ENCODE data around the gene GAS7.

GAS7 gene

GRCh38 chr17:10072086-10072485 lies 126.3 kb downstream of the GAS7 start:
- Histone ChIP-seq H3K27ac (ENCODE audit: low read depth, low read length) (no peak overlapping the region), H3K4me1 (ENCODE audit: control insufficient read depth, insufficient read depth, low read length) (peaks cover 6% of the 10 kb centered on the region; the same call in 1 of the 2 replicates), H3K4me3 (ENCODE audit: low read depth, low read length) (no peak overlapping the region), H3K9me3 (ENCODE audit: control insufficient read depth, insufficient read depth, low read depth, low read length) (no peaks in the 10 kb centered on the region), H3K36me3 (ENCODE audit: control insufficient read depth, insufficient read depth, low read length) (no peaks in the 10 kb centered on the region), H3K27me3 (ENCODE audit: control insufficient read depth, insufficient read depth, low read length) (no peaks in the 10 kb centered on the region), H3K9ac (ENCODE audit: low read length) (no peak overlapping the region)

- no peaks in the 10 kb centered on the region for H3K36me3 ChIP-seq (ENCODE audit: control insufficient read depth, insufficient read depth, low read length)
- H3K4me1 ChIP-seq (ENCODE audit: control insufficient read depth, insufficient read depth, low read length): peaks cover 6% of the 10 kb centered on the region; the same call in 1 of the 2 replicates
- H3K27me3 ChIP-seq (ENCODE audit: control insufficient read depth, insufficient read depth, low read length): no peaks in the 10 kb centered on the region
- no peaks in the 10 kb centered on the region for H3K9me3 ChIP-seq (ENCODE audit: control insufficient read depth, insufficient read depth, low read depth, low read length)
- H3K27ac ChIP-seq (ENCODE audit: low read depth, low read length): no peak overlapping the region
- H3K4me3 ChIP-seq (ENCODE audit: low read depth, low read length): no peak overlapping the region
- H3K9ac ChIP-seq (ENCODE audit: low read length): no peak overlapping the region
Observed at GRCh38 chr17:10071141-10071540, 127.3 kb downstream of the GAS7 start.

DNA sequence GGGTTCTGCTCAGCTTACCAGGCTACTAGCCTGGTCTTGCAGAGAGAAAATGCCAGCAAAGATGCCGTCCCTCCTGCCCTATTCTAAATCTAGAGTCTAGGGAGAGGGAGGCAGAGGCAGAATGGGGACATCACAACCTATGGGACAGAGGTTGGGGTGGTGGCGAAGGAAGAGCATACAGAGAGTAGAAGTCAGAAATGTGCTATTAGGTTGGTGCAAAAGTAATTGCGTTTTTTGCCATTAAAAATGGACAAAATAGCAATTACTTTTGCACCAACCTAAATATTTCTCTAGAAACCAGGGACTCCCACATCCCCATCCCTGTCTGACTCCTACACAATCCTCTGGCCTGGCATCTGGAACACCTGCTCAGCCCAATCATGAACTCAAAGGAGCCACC lies 127.7 kb downstream of the GAS7 start:
- peaks cover under 1% of the 10 kb centered on the region; the same call in 1 of the 2 replicates for H3K9me3 ChIP-seq (ENCODE audit: control insufficient read depth, insufficient read depth, low read depth, low read length)
- no peak overlapping the region for H3K27ac ChIP-seq (ENCODE audit: low read depth, low read length)
- peaks cover 6% of the 10 kb centered on the region; the same call in 1 of the 2 replicates for H3K4me1 ChIP-seq (ENCODE audit: control insufficient read depth, insufficient read depth, low read length)
- no peaks in the 10 kb centered on the region for H3K36me3 ChIP-seq (ENCODE audit: control insufficient read depth, insufficient read depth, low read length)
- no peak overlapping the region for H3K9ac ChIP-seq (ENCODE audit: low read length)
- H3K4me3 ChIP-seq (ENCODE audit: low read depth, low read length): no peak overlapping the region
- H3K27me3 ChIP-seq (ENCODE audit: control insufficient read depth, insufficient read depth, low read length): no peaks in the 10 kb centered on the region

GRCh38 chr17:10069301-10069700 lies 129.1 kb downstream of the GAS7 start:
- Histone ChIP-seq H3K9ac (ENCODE audit: low read length) (no peak overlapping the region), H3K4me1 (ENCODE audit: control insufficient read depth, insufficient read depth, low read length) (peaks cover 6% of the 10 kb centered on the region; the same call in 1 of the 2 replicates), H3K4me3 (ENCODE audit: low read depth, low read length) (no peak overlapping the region), H3K27me3 (ENCODE audit: control insufficient read depth, insufficient read depth, low read length) (no peaks in the 10 kb centered on the region), H3K27ac (ENCODE audit: low read depth, low read length) (no peak overlapping the region), H3K36me3 (ENCODE audit: control insufficient read depth, insufficient read depth, low read length) (no peaks in the 10 kb centered on the region), H3K9me3 (ENCODE audit: control insufficient read depth, insufficient read depth, low read depth, low read length) (peaks cover 9% of the 10 kb centered on the region)

DNA sequence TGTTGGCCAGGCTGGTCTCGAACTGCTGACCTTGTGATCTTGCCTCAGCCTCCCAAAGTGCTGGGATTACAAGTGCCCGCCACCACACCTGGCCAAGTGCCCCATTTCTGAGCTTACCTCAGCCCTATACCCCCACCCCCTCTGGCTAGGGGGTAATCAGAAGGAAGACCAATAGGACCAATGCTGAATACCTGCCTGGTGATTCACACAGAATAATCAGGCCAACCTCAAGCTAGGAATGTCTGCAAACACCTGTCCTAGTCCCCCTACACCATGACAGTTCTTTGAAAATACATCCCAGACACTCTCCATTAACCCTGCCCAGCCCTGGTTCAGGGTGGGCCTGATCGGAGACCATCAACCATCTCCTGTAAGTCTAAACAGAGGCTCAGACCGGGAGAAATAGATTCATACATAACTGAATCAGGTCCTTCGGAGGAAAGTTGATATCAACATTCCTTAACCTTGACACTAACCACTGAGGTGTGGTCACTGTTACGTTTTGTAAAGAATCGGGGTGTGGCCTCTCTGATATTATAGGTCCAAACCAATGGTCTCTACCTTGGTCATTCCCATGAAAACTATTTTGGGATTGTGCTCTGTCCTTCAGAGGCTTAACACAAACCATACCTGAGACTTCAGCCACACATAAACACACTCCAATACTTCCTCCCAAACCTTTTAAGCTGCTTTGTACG lies 130.8 kb downstream of the GAS7 start:
- H3K27ac ChIP-seq (ENCODE audit: low read depth, low read length): no peak overlapping the region
- H3K36me3 ChIP-seq (ENCODE audit: control insufficient read depth, insufficient read depth, low read length): no peaks in the 10 kb centered on the region
- H3K4me3 ChIP-seq (ENCODE audit: low read depth, low read length): no peak overlapping the region

DNA sequence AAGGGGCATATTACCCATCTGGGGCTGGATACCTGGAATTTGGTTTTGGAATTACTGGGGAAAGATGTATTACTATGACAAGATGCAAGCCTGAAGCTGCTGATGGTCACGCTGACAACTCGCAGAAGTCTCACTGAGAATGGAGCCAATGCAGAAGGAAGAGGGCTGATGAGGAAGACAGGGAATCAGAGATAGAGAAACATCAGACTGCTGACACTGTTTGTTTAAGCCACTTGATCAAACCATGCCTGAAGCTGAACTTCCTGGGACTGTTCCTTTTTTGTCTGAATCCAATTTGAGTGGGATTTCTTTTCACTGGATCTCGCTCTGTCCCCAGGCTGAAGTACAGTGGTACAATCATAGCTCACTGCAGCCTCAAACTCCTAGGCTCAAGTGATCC lies 133.9 kb downstream of the GAS7 start:
- Histone ChIP-seq H3K27ac (ENCODE audit: low read depth, low read length) (no peak overlapping the region), H3K4me3 (ENCODE audit: low read depth, low read length) (no peak overlapping the region), H3K36me3 (ENCODE audit: control insufficient read depth, insufficient read depth, low read length) (no peaks in the 10 kb centered on the region), H3K27me3 (ENCODE audit: control insufficient read depth, insufficient read depth, low read length) (no peaks in the 10 kb centered on the region), H3K4me1 (ENCODE audit: control insufficient read depth, insufficient read depth, low read length) (peaks cover 15% of the 10 kb centered on the region), H3K9me3 (ENCODE audit: control insufficient read depth, insufficient read depth, low read depth, low read length) (peaks cover 9% of the 10 kb centered on the region), H3K9ac (ENCODE audit: low read length) (no peak overlapping the region)

More for the DNA sequence above, 130.8 kb downstream of the GAS7 start:
- Histone ChIP-seq H3K9me3 (ENCODE audit: control insufficient read depth, insufficient read depth, low read depth, low read length) (peaks cover 9% of the 10 kb centered on the region), H3K9ac (ENCODE audit: low read length) (no peak overlapping the region), H3K27me3 (ENCODE audit: control insufficient read depth, insufficient read depth, low read length) (no peaks in the 10 kb centered on the region), H3K4me1 (ENCODE audit: control insufficient read depth, insufficient read depth, low read length) (peaks cover 13% of the 10 kb centered on the region)

- no peak overlapping the region for H3K4me3 ChIP-seq (ENCODE audit: low read depth, low read length)
- H3K4me1 ChIP-seq (ENCODE audit: control insufficient read depth, insufficient read depth, low read length): peaks cover 15% of the 10 kb centered on the region
- no peak overlapping the region for H3K9ac ChIP-seq (ENCODE audit: low read length)
- peaks cover 9% of the 10 kb centered on the region for H3K9me3 ChIP-seq (ENCODE audit: control insufficient read depth, insufficient read depth, low read depth, low read length)
- no peaks in the 10 kb centered on the region for H3K36me3 ChIP-seq (ENCODE audit: control insufficient read depth, insufficient read depth, low read length)
- no peak overlapping the region for H3K27ac ChIP-seq (ENCODE audit: low read depth, low read length)
- no peaks in the 10 kb centered on the region for H3K27me3 ChIP-seq (ENCODE audit: control insufficient read depth, insufficient read depth, low read length)
Observed at GRCh38 chr17:10063730-10064241, 134.6 kb downstream of the GAS7 start.

DNA sequence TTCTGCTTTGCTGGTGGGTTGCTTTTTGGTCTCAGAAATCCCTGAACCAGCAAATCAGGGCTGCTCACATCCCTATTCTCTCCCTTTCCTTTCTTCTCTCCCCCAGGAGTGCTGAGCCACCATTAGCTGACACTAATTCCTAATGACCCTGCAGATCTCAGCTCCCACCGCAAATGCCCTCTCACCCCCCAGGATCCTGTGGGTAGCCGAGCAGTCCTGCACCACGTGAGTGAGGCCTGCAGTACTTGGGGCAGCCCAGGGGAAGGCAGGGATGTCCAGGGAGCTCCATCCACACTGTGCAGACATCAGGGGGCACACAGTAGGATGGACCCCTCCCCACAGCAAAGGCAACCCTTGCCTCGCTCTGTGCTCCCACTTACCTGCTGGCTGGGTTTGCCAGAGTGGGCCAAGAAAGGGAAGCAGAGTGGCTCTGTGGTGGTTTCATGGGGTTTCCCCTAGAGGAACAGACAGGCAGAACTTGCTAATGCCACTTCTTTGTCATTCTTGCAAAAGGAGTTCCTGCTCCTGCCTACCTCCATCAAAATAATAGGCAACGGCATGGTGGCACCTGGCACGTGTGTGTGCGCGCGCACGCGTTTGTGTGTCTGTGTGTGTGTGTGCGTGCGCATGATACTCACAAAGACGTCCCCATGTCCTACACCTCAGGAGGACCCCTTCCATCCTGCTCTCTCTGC lies 135.6 kb downstream of the GAS7 start:
- Histone ChIP-seq H3K9ac (ENCODE audit: low read length) (no peak overlapping the region), H3K9me3 (ENCODE audit: control insufficient read depth, insufficient read depth, low read depth, low read length) (peaks cover 9% of the 10 kb centered on the region), H3K36me3 (ENCODE audit: control insufficient read depth, insufficient read depth, low read length) (no peaks in the 10 kb centered on the region), H3K27me3 (ENCODE audit: control insufficient read depth, insufficient read depth, low read length) (no peaks in the 10 kb centered on the region), H3K27ac (ENCODE audit: low read depth, low read length) (no peak overlapping the region), H3K4me1 (ENCODE audit: control insufficient read depth, insufficient read depth, low read length) (peaks cover 15% of the 10 kb centered on the region), H3K4me3 (ENCODE audit: low read depth, low read length) (no peak overlapping the region)

- H3K4me3 ChIP-seq (ENCODE audit: low read depth, low read length): no peak overlapping the region
- no peak overlapping the region for H3K27ac ChIP-seq (ENCODE audit: low read depth, low read length)
- H3K9me3 ChIP-seq (ENCODE audit: control insufficient read depth, insufficient read depth, low read depth, low read length): peaks cover 9% of the 10 kb centered on the region
- peaks cover 15% of the 10 kb centered on the region for H3K4me1 ChIP-seq (ENCODE audit: control insufficient read depth, insufficient read depth, low read length)
- H3K36me3 ChIP-seq (ENCODE audit: control insufficient read depth, insufficient read depth, low read length): no peaks in the 10 kb centered on the region
- no peak overlapping the region for H3K9ac ChIP-seq (ENCODE audit: low read length)
- no peaks in the 10 kb centered on the region for H3K27me3 ChIP-seq (ENCODE audit: control insufficient read depth, insufficient read depth, low read length)
Observed at GRCh38 chr17:10061111-10061845, 137.1 kb downstream of the GAS7 start.

DNA sequence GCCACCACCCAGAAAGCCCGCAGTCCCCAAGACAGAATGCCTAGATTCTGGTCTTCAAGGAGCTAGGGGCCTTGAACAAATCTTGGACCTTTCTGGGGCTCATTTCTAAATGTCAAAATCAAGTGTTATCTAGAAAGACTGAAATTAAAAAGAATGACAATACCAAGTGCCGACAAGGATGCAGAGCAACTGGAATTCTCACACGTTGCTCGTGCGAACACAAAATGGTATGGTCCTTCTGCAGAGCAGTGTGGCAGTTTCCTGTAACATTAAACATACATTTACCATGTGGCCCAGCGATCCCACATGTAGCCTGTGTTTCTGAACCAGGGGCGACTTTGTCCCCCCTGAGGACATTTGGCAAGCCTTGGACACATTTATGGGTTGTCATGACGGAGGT lies 137.9 kb downstream of the GAS7 start:
- no peaks in the 10 kb centered on the region for H3K36me3 ChIP-seq (ENCODE audit: control insufficient read depth, insufficient read depth, low read length)
- no peak overlapping the region for H3K27ac ChIP-seq (ENCODE audit: low read depth, low read length)
- H3K27me3 ChIP-seq (ENCODE audit: control insufficient read depth, insufficient read depth, low read length): no peaks in the 10 kb centered on the region
- no peak overlapping the region for H3K9ac ChIP-seq (ENCODE audit: low read length)
- peaks cover 15% of the 10 kb centered on the region for H3K4me1 ChIP-seq (ENCODE audit: control insufficient read depth, insufficient read depth, low read length)
- H3K4me3 ChIP-seq (ENCODE audit: low read depth, low read length): no peak overlapping the region
- peaks cover 7% of the 10 kb centered on the region for H3K9me3 ChIP-seq (ENCODE audit: control insufficient read depth, insufficient read depth, low read depth, low read length)

Measured in HUES6 (cell line).